Measurements from ENCODE around the gene ZNF823. TPM values are rescaled to one million over a fixed set of nuclear protein-coding genes. Genes with fewer than 3 reads are reported as not detected.

Gene ZNF823
- total RNA-seq, result 5.6 TPM
- long read RNA-seq, transcript ZNF823-201 (4 exons, 2,423 nt), result major isoform, 7 of 10 reads
- long read RNA-seq, partial matches to known transcripts, result 0 of 10 reads
- long read RNA-seq, other reads (novel, unspliced or antisense), result 3 of 10 reads

GRCh38 chr19:11738746-11739620 lies at the start of gene ZNF823:
TSS of gene ZNF823 (minus strand) at chr19:11738946. CDS start at chr19:11738819, 127 bp downstream.
- peak within 1 kb of the TSS; percentile 87 for H3K4me3 ChIP-seq
- DNase-seq (peak; percentile 97), ATAC-seq (peak; percentile 99 to 100)
- H3K4me1 ChIP-seq, result peaks cover 22% of the 10 kb centered on the region
- no peaks in the 10 kb centered on the region for H3K9me3 ChIP-seq
- H3K36me3 ChIP-seq, result no peaks in the 10 kb centered on the region
- TF ChIP-seq, protein P1, sequence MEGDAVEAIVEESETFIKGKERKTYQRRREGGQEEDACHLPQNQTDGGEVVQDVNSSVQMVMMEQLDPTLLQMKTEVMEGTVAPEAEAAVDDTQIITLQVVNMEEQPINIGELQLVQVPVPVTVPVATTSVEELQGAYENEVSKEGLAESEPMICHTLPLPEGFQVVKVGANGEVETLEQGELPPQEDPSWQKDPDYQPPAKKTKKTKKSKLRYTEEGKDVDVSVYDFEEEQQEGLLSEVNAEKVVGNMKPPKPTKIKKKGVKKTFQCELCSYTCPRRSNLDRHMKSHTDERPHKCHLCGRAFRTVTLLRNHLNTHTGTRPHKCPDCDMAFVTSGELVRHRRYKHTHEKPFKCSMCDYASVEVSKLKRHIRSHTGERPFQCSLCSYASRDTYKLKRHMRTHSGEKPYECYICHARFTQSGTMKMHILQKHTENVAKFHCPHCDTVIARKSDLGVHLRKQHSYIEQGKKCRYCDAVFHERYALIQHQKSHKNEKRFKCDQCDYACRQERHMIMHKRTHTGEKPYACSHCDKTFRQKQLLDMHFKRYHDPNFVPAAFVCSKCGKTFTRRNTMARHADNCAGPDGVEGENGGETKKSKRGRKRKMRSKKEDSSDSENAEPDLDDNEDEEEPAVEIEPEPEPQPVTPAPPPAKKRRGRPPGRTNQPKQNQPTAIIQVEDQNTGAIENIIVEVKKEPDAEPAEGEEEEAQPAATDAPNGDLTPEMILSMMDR (IDR thresholded peaks at IDR 0.05), result no peak
- H3K27me3 ChIP-seq (ENCODE audit: low read depth), result no peaks in the 10 kb centered on the region
- H3K27ac ChIP-seq, result peak within 1 kb of the TSS; percentile 92
- intact Hi-C loops (cut with DNase I), result no loop called here

DNA sequence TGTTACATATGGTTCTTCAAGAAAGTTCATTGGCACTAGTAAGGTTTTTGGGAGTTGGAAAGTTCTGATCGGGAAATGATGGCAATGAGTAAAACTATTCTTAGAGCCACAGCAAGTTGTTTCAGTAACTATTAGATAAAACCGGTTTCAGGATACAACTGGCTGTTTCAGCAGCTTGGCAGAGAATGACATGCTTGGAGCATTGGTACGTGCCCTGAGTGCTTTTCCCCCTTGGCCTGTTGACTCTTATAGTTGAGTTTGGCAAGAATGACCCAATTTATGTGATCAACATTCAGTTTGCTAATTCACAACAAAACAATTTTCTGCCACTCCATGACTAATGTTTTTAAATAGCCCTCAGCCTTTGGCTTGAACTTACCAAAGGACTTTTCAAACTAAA lies 48.8 kb upstream of the ZNF823 start:
- Histone ChIP-seq H3K4me1 (no peaks in the 10 kb centered on the region), H3K27ac (no peak overlapping the region), H3K4me3 (no peak overlapping the region), H3K36me3 (no peaks in the 10 kb centered on the region), H3K27me3 (ENCODE audit: low read depth) (no peaks in the 10 kb centered on the region), H3K9me3 (peaks cover 66% of the 10 kb centered on the region)
- DNase-seq (no peak), ATAC-seq (no peak)
- intact Hi-C loops (cut with DNase I), result no loop called here
- TF ChIP-seq, protein P1 (IDR thresholded peaks at IDR 0.05), result no peak

DNA sequence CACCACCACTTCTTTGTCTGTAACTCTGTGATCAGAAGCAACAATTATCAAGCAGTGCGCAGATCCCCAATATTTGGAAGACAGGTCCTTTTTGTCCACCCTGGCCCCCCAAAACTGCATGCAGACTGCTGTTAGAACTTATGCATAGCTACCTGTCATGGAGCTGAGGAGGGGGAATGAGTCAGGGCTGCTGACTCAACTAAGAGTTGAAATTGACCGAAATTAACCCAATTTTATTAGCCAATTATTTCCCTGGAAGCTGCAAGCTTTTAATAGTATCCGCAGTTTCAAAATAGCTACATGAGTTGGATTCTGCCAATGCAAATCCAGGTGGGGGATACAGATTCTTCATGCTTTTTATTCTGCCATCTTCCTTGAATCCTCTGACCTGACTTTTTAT lies 45.6 kb upstream of the ZNF823 start:
- H3K4me1 ChIP-seq, result no peaks in the 10 kb centered on the region
- H3K9me3 ChIP-seq, result peaks cover 85% of the 10 kb centered on the region
- ATAC-seq (no peak), DNase-seq (no peak)
- H3K27ac ChIP-seq, result no peak overlapping the region
- H3K4me3 ChIP-seq, result no peak overlapping the region
- peaks cover 23% of the 10 kb centered on the region for H3K36me3 ChIP-seq
- no peaks in the 10 kb centered on the region for H3K27me3 ChIP-seq (ENCODE audit: low read depth)
- intact Hi-C loops (cut with DNase I), result no loop called here
- TF ChIP-seq, protein P1 (IDR thresholded peaks at IDR 0.05), result no peak

- DNase-seq, result no peak
- Histone ChIP-seq H3K36me3 (peaks cover 28% of the 10 kb centered on the region), H3K9me3 (peaks cover 87% of the 10 kb centered on the region), H3K27ac (no peak overlapping the region), H3K27me3 (ENCODE audit: low read depth) (no peaks in the 10 kb centered on the region), H3K4me1 (no peaks in the 10 kb centered on the region), H3K4me3 (no peak overlapping the region)
- intact Hi-C loops (cut with DNase I), result no loop called here
- TF ChIP-seq, protein P1 (IDR thresholded peaks at IDR 0.05), result no peak
- ATAC-seq, result no peak
Observed at GRCh38 chr19:11783767-11784166, 45.0 kb upstream of the ZNF823 start.

- TF ChIP-seq, protein P1 (IDR thresholded peaks at IDR 0.05), result no peak
- DNase-seq, result no peak
- Histone ChIP-seq H3K27me3 (ENCODE audit: low read depth) (no peaks in the 10 kb centered on the region), H3K36me3 (peaks cover 42% of the 10 kb centered on the region), H3K9me3 (peaks cover 89% of the 10 kb centered on the region), H3K4me1 (no peaks in the 10 kb centered on the region), H3K27ac (no peak overlapping the region), H3K4me3 (no peak overlapping the region)
- intact Hi-C loops (cut with DNase I), result no loop called here
- ATAC-seq, result no peak
Observed at GRCh38 chr19:11781295-11782057, 42.7 kb upstream of the ZNF823 start.

Data from lower lobe of right lung (tissue), 2 donors.